KBM-7 (cell line): Measurements from ENCODE around the gene TIMP2.

Source experiments
- DNase-seq: peaks from one replicate; pipeline ENCODE4 v3.0.0-alpha.2; 2015
- in situ Hi-C: fragments of 300-500 bp; cut with MboI; formaldehyde crosslinking; loops from 2 replicates; pipeline ENCODE4 v1.14.3; 2020; ENCODE audit warnings: low sequenced_read_pairs, low pct_unique_long_range_greater_than_20kb, mixed read lengths

The TIMP2 gene

DNA sequence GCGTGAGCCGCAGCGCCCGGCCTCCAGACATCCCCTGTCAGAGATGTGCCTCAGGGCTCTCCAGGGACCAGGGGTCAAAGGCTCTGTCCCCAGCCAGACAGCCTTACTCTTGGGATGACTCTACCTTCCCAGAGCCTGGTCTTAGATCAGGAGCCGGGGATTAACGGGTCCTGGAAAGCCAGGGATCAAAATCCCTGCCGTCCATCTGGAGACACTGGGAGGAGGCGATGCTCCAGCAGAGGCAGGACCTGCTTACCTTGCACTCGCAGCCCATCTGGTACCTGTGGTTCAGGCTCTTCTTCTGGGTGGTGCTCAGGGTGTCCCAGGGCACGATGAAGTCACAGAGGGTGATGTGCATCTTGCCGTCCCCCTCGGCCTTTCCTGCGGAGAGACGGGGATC is 67.9 kb downstream of the TIMP2 start:
- no peak for DNase-seq
- in situ Hi-C loops = loop anchor here (25.0 kb wide), 1 partner anchor 105 kb away; no protein-coding TSS in a partner anchor

DNA sequence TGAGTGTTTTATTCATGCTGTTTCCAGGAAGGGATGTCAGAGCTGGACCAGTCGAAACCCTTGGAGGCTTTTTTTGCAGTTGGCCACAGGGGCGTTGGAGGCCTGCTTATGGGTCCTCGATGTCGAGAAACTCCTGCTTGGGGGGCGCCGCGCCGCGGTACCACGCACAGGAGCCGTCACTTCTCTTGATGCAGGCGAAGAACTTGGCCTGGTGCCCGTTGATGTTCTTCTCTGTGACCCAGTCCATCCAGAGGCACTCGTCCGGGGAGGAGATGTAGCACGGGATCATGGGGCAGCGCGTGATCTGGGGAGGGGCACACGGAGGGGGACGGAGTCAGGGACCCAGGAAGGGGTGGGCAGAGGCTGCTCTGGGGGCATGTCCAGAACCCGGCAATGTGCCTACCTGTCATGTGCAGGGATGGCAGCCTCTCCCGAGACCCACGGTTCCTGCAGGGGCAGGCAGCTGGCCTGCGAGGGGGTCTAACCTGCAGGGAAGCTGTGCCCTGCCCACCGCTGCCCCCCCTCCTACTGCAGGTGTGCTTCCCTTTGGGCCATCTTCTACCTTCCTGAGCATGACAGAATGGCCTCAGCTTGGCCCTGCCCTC is 69.5 kb downstream of the TIMP2 start:
- in situ Hi-C loops = loop anchor here (25.0 kb wide), 1 partner anchor 107 kb away; no protein-coding TSS in a partner anchor
- no peak for DNase-seq

DNA sequence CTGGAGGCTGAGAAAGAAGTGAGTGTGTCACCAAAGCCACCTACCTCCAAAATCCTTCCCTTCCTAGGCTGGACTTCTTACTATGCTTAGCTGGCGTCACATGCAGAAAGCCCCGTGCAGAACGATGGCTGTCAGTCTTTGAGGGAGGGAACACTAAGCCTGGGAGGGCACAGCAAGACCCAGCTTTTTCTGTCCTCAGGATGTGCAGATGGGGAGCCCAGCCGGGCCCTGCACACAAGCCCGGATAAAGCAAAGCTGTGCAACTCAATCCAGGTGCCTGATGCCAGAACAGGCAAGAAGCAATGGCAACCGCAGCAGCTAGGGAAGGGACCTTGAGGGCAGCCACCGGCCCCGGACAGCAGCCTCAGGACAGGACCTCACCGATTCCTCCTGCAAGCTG is 70.7 kb downstream of the TIMP2 start:
- in situ Hi-C loops = loop anchor here (25.0 kb wide), 1 partner anchor 108 kb away; no protein-coding TSS in a partner anchor
- no peak for DNase-seq

DNA sequence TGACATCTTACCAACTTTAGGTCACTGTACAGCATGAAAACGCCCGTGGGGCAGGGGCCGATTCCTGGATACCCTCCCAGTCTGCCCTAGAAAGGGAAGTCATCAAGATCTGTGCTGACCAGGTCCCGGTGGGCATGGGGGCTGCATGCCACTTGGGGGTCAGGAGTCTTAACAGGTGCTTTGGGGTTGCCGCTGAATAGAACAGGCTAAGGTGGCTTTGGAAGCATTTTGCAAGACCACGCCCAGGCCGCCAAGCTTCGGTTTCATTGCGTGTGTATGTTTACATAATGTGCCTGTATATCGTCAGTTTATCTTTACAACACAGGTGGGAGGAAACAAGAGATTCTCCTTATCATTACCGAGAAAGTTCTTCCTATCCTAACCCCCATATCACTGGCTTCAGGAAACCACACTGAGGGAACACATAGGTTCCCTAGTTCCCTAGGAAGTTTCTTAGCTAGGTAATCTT is 71.2 kb downstream of the TIMP2 start:
- no peak for DNase-seq
- in situ Hi-C loops = loop anchor here (25.0 kb wide), 1 partner anchor 108 kb away; no protein-coding TSS in a partner anchor

DNA sequence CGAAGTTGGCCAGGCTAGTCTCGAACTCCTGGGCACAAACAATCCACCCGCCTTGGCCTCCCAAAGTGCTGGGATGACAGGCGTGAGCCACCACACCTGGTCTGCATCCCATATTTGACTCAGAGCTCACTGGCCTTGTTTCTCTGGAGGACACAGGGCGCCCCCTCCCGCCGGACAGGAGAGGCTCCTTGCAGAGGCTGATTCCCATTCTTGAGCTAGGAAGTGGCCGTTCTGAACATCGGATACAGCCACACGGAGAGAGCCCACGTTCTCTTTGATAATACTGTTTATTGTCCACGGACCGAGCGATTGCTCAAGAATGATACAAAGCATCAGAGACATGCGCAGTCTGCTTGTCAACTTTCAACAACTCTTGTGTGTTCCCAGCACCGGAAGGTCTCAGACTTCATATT is 72.5 kb downstream of the TIMP2 start:
- DNase-seq = no peak
- in situ Hi-C loops = loop anchor here (25.0 kb wide), 1 partner anchor 110 kb away; no protein-coding TSS in a partner anchor

DNA sequence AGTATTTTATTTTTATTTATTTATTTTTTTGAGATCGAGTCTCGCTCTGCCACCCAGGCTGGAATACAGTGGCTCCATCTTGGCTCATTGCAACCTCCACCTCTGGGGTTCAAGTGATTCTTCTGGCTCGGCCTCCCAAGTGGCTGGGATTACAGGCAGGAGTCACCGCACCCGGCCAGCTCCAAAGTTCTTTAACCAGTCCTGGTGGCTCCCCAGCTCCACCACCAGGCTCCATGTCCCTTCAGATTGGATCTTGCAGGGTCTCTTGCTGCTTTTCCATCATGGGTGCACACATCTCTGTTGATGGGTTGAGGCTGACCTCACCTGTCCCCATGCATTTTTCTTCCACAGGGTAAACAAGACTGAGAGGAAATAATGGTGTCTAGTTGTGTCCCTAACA is 76.2 kb downstream of the TIMP2 start:
- no peak for DNase-seq
- in situ Hi-C loops = no loop called here

DNA sequence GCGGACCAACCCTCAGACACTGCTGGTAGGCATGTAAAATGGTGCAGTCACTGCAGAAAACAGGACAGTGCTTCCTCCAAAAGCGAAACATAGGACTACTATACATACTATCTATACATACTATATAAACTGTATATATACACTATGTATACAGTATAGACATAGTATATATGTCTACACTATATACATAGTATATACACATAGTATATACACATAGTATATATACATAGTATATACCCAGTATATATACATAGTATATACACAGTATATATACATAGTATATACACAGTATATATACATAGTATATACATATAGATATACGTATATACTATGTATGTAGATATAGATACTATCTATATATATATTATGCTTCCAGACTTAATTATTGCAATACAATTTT is 78.1 kb downstream of the TIMP2 start:
- DNase-seq = no peak
- in situ Hi-C loops = no loop called here

DNA sequence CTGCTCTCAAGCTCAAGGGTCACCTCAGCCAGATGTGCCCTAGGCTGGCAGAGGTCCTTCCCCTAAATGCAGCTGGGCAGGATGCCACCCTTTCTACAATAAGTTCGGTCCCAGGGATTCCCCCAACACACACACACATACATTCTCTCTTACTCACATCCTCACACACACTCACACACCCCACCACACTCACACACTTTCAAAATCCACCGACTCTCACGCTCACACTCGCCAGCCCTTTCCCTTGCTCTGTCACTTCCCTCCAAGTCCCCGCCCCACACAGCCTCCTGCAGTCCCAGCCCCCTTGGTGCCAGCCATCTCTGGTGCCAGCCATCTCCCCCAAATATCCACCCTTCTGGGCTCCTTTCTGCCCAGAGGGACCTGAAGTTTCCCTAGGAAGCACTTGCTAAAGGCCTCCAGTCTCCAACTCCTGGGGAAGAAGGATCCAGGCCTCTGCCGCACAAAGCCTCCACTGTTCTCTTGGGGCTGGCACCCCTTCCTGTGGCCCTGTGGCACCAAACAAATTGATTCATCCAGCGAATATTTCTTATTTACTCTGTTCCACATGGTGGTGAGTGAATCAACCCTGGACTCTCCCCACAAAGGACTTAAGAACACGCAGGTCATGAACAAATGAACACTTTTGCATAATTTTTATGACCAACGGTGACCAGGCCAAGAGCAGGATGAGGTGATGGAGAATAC is 80.7 kb downstream of the TIMP2 start:
- DNase-seq = no peak

DNA sequence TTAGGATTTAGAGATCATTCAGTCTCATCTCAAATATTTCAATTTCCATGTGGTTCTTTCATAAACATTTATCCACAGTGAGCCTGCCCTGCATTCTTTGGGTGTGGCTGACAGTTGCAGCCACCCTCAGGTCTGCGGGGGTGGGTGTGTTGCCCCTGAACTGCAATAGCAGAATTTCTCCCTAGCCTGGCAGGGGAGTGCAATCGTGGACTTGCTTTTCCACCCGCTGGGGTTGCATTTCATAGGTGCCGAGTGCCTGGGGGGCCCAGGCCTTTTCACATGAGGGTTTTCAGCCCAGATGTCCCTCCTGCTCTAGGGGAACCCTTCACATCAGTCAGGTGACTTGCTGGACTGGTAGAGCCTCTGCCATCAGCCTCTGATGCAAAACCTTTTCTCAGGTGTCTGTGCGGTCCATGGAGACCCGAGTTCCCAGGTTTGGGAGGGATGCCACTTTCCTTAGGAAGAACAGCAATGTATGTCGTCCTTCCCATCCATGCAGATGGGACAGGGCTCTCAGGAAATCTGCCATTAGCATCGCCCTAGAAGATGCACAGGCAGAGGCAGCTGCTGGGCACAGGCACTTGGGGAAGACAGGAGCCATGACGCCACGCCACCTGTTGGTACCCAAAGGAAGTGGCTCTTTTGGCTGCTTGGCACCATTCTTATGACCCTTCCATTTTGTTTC is 82.2 kb downstream of the TIMP2 start:
- peak; percentile 72 for DNase-seq
- in situ Hi-C loops = no loop called here

More for the DNA sequence above, 80.7 kb downstream of the TIMP2 start:
- in situ Hi-C loops = no loop called here

DNA sequence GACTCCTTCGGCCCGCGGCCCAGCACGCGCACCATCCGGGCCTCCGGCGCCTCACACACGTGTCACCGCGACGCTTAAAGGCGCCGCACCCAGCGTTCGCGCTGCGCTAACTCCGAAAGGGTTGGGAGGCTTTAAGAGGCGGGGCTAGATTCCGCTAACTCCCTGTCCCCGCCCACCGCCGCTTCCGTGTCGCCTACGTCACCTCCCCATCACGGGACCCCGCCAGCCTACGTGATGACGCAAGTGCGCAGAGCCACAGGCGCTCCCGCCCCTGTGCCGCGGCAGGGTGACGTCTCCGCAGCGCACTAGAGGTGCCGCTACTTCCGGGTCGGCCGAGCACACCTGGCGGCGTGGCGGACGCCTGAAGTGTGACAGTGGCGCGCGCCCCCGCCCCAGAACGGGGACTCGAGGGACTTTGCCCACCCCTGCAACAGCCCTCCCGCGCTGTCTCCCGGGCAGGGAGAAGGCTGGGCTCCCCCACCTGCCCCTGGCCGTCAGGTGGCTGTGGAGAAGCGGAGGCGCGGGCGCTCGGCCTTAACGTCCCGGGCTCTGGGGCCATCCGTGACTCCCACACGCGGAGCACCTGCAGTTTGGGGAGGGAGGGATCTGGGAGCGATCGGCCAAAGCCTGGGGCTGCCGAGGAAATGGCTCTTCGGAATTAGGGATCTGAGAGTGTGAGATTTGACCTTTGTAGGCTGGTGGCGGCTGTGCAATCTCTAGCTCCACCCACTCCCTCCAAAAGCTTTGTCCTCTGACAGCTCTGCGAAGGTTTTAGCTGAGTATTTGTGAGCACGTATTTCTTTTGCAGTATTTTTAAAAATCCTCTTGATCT is 84.2 kb downstream of the TIMP2 start, which contains the start of gene USP36:
Gene USP36, minus strand, starts transcription at position 35 of the 832 bp plus-strand sequence. CDS start 4,451 bp downstream, outside the sequence.
- DNase-seq = peak; percentile 99
- in situ Hi-C loops = no loop called here

DNA sequence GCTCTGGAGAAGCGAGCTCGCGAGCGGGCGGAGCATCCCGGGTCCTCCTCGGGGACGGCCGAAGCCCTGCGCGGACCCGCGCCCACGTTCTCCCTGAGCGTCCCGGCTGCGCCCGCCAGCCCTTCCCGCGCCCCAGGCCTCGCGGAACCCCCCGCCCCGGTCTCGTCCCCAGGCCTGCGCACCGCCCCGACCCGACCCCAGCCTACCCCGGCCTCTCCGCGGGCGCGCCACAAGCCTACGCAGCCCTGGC is 84.7 kb downstream of the TIMP2 start:
- no peak for DNase-seq
- in situ Hi-C loops = no loop called here

DNA sequence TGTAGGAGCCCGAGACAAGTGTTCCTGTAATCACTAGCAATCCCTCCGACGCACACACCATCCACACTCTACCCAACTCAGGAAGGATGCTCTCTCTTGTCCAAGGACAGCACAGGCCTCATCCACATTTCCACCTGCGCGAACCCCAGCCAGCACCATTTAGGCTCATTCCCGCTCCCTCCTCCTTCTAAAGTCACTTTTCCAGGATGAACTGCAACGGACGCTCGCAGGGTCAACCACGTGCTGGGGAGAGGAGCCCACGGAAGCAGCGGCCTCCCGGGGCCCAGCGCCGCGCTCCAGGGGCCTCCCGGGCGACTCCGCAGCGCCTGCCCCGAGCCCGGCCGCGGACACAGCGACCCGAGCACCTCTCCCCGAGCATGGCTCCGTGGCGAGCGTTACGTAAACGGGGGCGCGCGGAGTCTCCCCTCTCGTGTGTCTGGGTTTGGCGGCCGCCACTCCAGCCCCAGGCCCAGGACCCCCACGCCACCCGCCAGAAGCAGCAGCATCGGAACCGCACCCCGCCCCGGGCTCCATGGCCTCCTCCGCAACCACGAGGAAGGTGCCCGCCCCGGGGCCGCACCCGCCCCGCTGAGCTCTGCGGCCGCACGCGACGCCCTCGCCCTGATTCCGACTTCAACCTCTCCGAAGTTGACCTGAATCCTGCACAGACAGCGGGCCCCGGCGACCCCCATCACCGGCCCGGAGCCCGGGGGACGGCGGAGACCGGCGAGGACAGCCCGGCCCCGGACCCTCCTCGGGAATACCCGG is 85.2 kb downstream of the TIMP2 start:
- peak; percentile 41 for DNase-seq
- in situ Hi-C loops = no loop called here

DNA sequence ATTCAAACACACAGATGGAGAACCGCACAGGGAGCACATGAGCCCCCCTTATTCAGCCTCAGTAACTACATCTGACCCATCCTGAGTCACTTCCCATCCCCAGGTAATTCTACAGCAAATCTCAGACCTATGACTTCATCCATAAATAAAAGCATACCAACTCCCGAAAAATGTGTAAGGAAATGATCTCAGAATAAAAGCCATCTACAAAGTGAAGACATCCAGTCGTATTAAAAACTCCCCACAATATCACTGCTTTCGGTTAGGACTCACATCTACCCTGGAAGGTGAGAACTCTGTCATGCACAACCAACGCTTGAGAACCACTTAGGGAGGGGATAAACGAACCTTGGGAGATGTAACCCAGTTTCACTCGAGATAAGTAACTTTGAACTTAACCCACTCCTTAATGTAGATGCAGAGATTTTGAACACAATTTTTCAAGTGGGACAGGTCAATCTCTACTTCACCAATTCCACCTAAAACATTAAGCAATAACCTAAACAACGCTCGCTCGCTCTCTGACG is 85.9 kb downstream of the TIMP2 start:
- in situ Hi-C loops = no loop called here
- DNase-seq = no peak

DNA sequence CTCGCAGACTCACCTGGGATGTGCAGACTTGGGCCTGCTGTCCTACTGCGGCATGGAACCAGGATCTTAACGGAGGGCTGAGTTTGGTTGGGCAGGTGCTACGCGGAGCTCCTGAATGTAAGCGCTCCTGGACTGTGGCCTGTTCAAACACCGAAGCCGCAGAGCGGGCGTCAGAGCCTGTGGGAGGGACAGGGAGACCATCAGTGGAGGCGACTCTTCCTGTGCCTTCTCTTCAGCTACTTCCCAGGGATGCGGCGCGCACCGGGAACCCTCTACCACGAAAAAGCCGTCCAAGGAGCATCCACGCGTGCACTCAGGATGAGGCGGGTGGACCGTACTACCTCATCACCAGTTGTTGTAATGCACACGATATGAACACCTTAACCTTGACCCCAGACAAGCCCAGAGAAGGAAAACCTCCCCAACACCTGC is 86.6 kb downstream of the TIMP2 start:
- in situ Hi-C loops = no loop called here
- no peak for DNase-seq

DNA sequence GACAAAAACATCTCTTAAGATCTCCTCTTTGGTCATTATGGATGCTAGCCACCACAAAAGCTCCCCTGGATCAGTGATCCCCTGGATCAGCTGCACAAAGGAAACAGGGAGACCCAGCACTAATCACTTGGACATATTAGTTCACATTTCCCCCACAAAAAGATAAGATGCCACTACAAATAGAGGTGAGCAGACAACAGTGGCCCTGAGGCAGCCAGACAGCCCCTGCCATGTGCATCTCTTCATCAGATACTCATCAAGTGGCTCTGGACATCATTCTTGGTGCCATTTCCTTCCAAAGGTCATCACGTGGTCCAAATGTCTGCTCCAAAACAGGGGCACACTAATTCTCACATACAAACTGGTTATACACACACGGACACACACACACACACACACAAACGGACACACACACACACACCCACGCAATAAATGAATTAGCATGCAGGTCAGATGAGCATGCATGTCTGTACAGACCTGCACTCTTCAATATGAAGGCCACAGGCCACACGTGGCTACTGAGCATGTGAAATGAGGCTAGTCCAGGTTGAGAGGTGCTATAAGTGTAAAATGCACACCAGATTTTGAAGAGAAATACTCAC is 88.7 kb downstream of the TIMP2 start:
- in situ Hi-C loops = no loop called here
- no peak for DNase-seq

DNA sequence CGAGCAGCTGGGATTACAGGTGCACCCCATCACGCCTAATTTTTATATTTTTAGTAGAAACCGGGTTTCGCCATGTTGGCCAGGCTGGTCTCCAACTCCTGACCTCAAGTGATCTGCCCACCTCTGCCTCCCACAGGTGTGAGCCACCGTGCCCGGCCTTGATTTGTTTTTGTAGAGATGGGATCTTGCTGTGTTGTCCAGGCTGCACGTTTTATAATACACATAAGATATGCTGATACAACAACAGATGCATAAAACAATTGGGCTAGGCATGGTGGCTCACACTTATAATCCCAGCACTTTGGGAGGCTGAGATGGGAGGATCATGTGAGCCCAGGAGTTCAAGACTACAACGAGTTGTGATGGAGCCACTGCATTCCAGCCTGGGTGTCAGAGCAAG is 90.6 kb downstream of the TIMP2 start:
- DNase-seq = no peak
- in situ Hi-C loops = no loop called here

DNA sequence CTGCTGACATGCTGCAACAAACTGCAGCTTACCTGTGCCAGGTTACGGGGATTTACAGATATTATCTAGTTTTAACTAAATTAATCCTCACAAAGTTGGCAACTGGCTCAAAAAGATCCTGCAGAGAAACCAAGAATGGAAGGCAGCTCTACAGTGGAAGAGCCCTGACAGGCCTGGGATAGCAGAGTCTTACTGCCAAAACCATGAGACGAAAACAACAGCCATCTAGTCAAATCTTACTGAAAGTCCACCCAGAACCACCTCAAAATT is 92.7 kb downstream of the TIMP2 start:
- in situ Hi-C loops = no loop called here
- DNase-seq = no peak
